Measurements from ENCODE around the gene KLHL17.

The KLHL17 gene

GRCh38 chr1:950268-950667 is 10.1 kb upstream of the KLHL17 start:
- intact Hi-C loops (cut with DNase I; ENCODE audit: low total_unique reads): no loop called here
- peaks cover 65 to 100% (median 94%) of the 10 kb centered on the region in 3 donors for H3K36me3 ChIP-seq
- no peaks in the 10 kb centered on the region for H3K4me1 ChIP-seq

DNA sequence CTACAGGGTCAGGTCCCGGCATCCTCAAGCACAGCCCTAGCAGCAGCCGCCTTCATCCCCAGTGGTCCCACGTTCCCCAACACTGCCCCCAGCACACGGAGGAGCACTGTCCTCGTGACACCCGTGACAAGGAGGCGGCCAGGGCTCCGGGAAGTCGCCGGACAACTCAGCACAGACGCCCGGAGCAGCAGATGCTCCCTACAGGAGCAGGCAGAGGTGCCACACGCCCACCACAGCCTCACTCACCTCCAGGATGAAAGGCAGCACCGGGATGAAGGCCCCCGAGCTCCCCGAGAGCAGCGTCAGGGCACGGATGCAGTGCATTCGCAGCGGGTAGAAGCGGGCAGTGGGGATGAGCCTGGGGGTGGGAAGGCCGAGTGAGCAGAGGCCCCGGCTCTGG is 9.5 kb upstream of the KLHL17 start:
- H3K4me1 ChIP-seq: no peaks in the 10 kb centered on the region
- TF ChIP-seq, protein P1, sequence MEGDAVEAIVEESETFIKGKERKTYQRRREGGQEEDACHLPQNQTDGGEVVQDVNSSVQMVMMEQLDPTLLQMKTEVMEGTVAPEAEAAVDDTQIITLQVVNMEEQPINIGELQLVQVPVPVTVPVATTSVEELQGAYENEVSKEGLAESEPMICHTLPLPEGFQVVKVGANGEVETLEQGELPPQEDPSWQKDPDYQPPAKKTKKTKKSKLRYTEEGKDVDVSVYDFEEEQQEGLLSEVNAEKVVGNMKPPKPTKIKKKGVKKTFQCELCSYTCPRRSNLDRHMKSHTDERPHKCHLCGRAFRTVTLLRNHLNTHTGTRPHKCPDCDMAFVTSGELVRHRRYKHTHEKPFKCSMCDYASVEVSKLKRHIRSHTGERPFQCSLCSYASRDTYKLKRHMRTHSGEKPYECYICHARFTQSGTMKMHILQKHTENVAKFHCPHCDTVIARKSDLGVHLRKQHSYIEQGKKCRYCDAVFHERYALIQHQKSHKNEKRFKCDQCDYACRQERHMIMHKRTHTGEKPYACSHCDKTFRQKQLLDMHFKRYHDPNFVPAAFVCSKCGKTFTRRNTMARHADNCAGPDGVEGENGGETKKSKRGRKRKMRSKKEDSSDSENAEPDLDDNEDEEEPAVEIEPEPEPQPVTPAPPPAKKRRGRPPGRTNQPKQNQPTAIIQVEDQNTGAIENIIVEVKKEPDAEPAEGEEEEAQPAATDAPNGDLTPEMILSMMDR (IDR thresholded peaks at IDR 0.05): no peak
- no peaks in the 10 kb centered on the region for H3K9me3 ChIP-seq
- DNase-seq: no peak
- no peaks in the 10 kb centered on the region for H3K27me3 ChIP-seq
- H3K36me3 ChIP-seq: peaks cover 71 to 100% (median 96%) of the 10 kb centered on the region in 3 donors
- H3K27ac ChIP-seq: no peak overlapping the region
- H3K4me3 ChIP-seq: no peak overlapping the region
- intact Hi-C loops (cut with DNase I; ENCODE audit: low total_unique reads): no loop called here

More at GRCh38 chr1:950268-950667, 10.1 kb upstream of the KLHL17 start:
- H3K9me3 ChIP-seq: no peaks in the 10 kb centered on the region
- H3K27ac ChIP-seq: no peak overlapping the region
- no peaks in the 10 kb centered on the region for H3K27me3 ChIP-seq
- TF ChIP-seq, protein P1 (IDR thresholded peaks at IDR 0.05): no peak
- no peak for DNase-seq
- H3K4me3 ChIP-seq: no peak overlapping the region

GRCh38 chr1:951364-951763 is 9.0 kb upstream of the KLHL17 start:
- intact Hi-C loops (cut with DNase I; ENCODE audit: low total_unique reads): no loop called here
- H3K4me1 ChIP-seq: no peaks in the 10 kb centered on the region
- H3K27me3 ChIP-seq: no peaks in the 10 kb centered on the region
- peaks cover 72 to 100% (median 96%) of the 10 kb centered on the region in 3 donors for H3K36me3 ChIP-seq
- no peak for DNase-seq
- TF ChIP-seq, protein P1 (IDR thresholded peaks at IDR 0.05): no peak
- H3K4me3 ChIP-seq: no peak overlapping the region
- no peak overlapping the region for H3K27ac ChIP-seq
- no peaks in the 10 kb centered on the region for H3K9me3 ChIP-seq

- no peak for DNase-seq
- Histone ChIP-seq H3K36me3 (peaks cover 68 to 100% (median 96%) of the 10 kb centered on the region in 3 donors), H3K27me3 (no peaks in the 10 kb centered on the region), H3K27ac (no peak overlapping the region), H3K9me3 (no peaks in the 10 kb centered on the region), H3K4me1 (peaks cover 0 to 4% (median 2%) of the 10 kb centered on the region in 4 donors), H3K4me3 (no peak overlapping the region)
- TF ChIP-seq, protein P1 (IDR thresholded peaks at IDR 0.05): no peak
- intact Hi-C loops (cut with DNase I; ENCODE audit: low total_unique reads): no loop called here
Measured at GRCh38 chr1:952201-952600, 8.2 kb upstream of the KLHL17 start.

- intact Hi-C loops (cut with DNase I; ENCODE audit: low total_unique reads): no loop called here
- TF ChIP-seq, protein P1 (IDR thresholded peaks at IDR 0.05): no peak
- DNase-seq: no peak
- Histone ChIP-seq H3K36me3 (peaks cover 65 to 98% (median 92%) of the 10 kb centered on the region in 3 donors), H3K9me3 (no peaks in the 10 kb centered on the region), H3K27ac (no peak overlapping the region), H3K4me1 (peaks cover 0 to 8% (median 4%) of the 10 kb centered on the region in 4 donors), H3K27me3 (no peaks in the 10 kb centered on the region), H3K4me3 (no peak overlapping the region)
Measured at GRCh38 chr1:952603-953002, 7.8 kb upstream of the KLHL17 start.

All from tibial artery (tissue), 4 donors.